Measurements from ENCODE around the gene KLF6. TPM values are rescaled to one million over a fixed set of nuclear protein-coding genes. Genes with fewer than 3 reads are reported as not detected.

Gene KLF6
- total RNA-seq, 3 donors from 2014 or later, result 270 to 371 (median 331) TPM

DNA sequence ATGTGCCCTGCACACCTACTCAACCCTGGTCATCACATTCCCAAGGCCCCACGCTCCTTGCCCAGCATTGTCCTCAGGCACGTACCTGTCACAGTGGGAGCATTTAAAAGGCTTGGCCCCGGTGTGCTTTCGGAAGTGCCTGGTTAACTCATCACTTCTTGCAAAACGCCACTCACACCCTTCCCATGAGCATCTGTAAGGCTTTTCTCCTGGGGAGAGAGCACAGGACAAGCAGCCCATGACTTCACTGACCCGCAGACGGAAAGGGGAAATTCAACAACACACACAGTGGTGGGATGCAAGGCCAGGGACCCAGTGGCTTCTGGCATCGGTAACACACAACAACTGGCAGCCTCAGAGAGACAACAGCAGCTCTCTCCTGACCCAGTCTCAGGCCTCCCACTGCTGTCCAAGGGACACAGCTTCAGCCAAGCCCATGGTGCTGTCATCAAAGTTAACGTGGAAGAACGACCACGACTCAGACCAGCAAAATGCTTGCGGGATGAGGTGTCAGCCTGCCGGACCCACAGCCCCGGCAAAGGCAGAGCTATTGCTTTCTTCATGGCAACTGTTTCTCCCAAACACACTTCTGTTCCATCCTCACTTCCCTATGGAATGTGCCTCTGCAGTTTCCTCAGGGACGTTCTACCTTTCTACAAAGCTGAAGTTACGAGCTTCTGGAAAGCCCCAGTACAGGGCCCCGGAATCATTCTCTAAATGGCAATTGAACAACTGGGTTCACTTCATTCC is 4.8 kb downstream of the KLF6 start:
- DNase-seq, result no peak
- no peaks in the 10 kb centered on the region for H3K9me3 ChIP-seq
- peaks cover 9% of the 10 kb centered on the region for H3K36me3 ChIP-seq (ENCODE audit: low read depth)
- ATAC-seq, result no peak
- H3K4me1 ChIP-seq (ENCODE audit: low read depth), result peaks cover 56% of the 10 kb centered on the region
- intact Hi-C loops (cut with DNase I, micrococcal nuclease), result loop anchor here (10.0 kb wide), 4 partner anchors 75 to 875 kb away; no protein-coding TSS in a partner anchor
- TF ChIP-seq, protein P1, sequence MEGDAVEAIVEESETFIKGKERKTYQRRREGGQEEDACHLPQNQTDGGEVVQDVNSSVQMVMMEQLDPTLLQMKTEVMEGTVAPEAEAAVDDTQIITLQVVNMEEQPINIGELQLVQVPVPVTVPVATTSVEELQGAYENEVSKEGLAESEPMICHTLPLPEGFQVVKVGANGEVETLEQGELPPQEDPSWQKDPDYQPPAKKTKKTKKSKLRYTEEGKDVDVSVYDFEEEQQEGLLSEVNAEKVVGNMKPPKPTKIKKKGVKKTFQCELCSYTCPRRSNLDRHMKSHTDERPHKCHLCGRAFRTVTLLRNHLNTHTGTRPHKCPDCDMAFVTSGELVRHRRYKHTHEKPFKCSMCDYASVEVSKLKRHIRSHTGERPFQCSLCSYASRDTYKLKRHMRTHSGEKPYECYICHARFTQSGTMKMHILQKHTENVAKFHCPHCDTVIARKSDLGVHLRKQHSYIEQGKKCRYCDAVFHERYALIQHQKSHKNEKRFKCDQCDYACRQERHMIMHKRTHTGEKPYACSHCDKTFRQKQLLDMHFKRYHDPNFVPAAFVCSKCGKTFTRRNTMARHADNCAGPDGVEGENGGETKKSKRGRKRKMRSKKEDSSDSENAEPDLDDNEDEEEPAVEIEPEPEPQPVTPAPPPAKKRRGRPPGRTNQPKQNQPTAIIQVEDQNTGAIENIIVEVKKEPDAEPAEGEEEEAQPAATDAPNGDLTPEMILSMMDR (IDR thresholded peaks at IDR 0.05), result no peak
- H3K4me3 ChIP-seq, result no peak overlapping the region

DNA sequence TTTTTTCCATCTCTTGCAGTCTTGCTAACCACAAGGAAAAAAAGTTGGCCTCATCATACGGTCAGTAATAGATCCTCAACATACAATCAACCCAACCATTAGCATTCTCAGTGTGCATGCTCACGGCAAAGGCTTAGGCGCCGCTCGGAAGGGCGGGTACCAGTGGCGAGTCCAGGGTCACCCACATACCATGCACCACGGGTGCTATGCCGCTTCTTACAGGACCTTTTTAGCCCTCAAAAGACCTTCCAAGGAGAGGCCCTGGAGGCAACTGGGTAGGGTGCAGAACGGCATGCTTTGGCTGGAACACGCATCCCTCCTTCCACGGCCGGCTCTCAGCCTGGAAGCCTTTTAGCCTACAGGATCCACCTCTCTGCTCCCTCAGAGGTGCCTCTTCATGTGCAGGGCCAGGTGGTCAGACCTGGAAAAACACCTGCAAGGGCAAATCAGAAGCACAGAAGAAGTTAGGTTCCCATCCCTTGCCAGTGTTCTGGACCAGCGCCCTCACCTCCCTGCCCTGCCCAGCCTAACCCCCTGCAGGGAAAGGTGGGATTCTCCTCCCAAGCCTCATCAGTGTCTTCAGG is 5.8 kb downstream of the KLF6 start:
- no peak for ATAC-seq
- Histone ChIP-seq H3K4me1 (ENCODE audit: low read depth) (peaks cover 56% of the 10 kb centered on the region), H3K36me3 (ENCODE audit: low read depth) (peaks cover 9% of the 10 kb centered on the region), H3K9me3 (no peaks in the 10 kb centered on the region), H3K4me3 (no peak overlapping the region)
- intact Hi-C loops (cut with DNase I, micrococcal nuclease), result loop anchor here in 1 of 2 donors (10.0 kb wide), 1 partner anchor 534 kb away; no protein-coding TSS in a partner anchor
- DNase-seq, result no peak
- TF ChIP-seq, protein P1 (IDR thresholded peaks at IDR 0.05), result no peak

DNA sequence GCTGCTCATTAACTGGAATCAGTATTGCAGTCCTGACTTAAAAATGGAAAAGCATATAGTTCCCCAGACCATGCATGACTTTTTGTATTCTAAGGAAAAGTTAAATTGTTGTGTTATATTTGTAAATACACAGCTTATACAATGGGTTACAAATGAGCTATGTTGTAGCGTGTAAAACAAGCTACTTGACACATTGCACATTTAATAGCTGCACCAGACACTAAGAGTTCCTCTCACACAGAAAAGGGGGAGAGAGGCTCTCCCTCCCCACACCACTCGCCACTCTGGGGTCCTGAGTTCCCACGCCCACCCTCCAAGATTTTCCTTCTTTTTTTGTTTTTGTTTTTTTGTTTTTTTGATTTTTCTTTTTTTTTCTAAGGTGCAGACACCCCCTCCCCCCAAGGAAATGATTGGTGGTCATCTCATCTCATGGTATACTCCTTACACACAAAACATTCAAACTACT is 6.3 kb downstream of the KLF6 start:
- DNase-seq (no peak), ATAC-seq (no peak)
- intact Hi-C loops (cut with DNase I, micrococcal nuclease), result loop anchor here in 1 of 2 donors (10.0 kb wide), 1 partner anchor 534 kb away; no protein-coding TSS in a partner anchor
- TF ChIP-seq, protein P1 (IDR thresholded peaks at IDR 0.05), result no peak
- Histone ChIP-seq H3K36me3 (ENCODE audit: low read depth) (peaks cover 9% of the 10 kb centered on the region), H3K4me1 (ENCODE audit: low read depth) (peaks cover 56% of the 10 kb centered on the region), H3K9me3 (no peaks in the 10 kb centered on the region), H3K4me3 (no peak overlapping the region)

DNA sequence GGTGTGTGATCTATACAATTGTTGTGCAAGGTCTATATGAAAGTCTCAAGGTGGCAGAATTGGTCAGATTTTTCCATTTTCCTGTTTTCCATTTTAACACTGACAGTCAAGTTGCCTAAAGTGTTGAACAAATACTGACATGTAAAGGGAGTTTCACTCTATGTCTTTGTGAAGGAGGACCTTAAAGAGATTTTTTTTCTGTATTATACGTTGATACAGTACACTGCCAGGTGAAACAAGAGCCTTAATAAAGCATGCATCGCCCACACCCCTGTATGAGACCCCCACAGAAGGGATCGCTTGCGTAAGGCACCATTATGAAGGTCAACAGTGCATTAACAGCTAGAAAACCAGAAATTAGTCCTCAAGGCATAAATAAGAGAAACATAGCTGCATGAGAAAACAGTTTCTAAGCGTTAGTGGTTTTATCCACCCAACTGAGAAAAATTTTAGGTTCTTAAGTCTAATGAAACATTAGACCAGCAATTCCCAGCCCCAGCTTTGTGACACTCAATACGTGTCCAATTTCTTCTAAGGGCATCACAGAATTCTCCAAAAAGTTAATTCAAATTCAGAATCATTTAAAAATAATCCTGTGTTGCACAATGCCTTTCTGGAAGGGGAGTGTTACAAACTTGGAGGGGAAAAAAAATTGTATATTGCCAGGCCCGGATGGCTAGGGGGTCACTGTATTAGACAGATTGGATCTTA is 6.9 kb downstream of the KLF6 start:
- no peak for ATAC-seq
- no peak overlapping the region for H3K4me3 ChIP-seq
- H3K36me3 ChIP-seq (ENCODE audit: low read depth), result peaks cover 9% of the 10 kb centered on the region
- TF ChIP-seq, protein P1 (IDR thresholded peaks at IDR 0.05), result no peak
- peaks cover 56% of the 10 kb centered on the region for H3K4me1 ChIP-seq (ENCODE audit: low read depth)
- no peaks in the 10 kb centered on the region for H3K9me3 ChIP-seq
- intact Hi-C loops (cut with DNase I, micrococcal nuclease), result loop anchor here in 1 of 2 donors (10.0 kb wide), 1 partner anchor 533 kb away; no protein-coding TSS in a partner anchor
- no peak for DNase-seq

DNA sequence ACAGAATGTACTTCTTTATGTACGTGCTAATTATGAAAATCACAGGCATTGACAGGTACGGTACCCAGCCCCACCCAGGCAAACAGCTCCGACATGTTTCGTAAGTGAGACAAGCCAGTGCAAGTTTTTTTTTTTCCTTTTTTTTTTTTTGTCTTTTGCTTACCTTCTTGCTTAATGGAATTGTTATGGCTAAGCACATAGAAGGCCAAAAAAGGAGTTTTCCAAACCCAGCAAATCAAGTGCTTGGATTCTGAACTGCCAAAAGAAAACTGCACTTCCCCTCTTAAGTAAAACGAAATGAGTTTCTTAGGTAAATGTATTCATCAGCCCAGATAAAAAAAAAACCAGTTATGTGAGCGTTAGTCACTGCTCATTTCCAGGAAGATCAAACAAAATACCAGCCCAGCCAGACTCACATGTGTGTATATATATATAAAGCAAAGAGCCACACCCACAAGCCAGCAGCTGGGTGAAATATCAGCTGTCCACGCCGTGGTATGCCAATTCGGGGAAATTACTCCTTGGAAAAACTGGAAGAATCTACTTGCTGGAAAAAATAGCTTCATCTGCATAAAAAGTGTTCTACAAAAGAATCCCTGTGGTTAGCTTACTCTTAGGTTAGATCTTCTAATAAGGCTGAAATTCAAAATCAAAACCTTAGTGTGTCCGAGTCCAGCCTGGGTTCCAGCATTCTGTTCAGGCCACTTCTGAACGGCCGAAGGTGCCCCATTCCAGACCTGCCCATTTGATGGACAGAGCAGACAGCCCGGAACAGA is 8.0 kb downstream of the KLF6 start:
- TF ChIP-seq, protein P1 (IDR thresholded peaks at IDR 0.05), result no peak
- Histone ChIP-seq H3K4me3 (no peak overlapping the region), H3K9me3 (no peaks in the 10 kb centered on the region), H3K4me1 (ENCODE audit: low read depth) (peaks cover 52% of the 10 kb centered on the region), H3K36me3 (ENCODE audit: low read depth) (peaks cover 9% of the 10 kb centered on the region)
- intact Hi-C loops (cut with DNase I, micrococcal nuclease), result loop anchor here in 1 of 2 donors (10.0 kb wide), 1 partner anchor 532 kb away; no protein-coding TSS in a partner anchor
- DNase-seq, result peak; percentile 60 to 87 (median 66)
- peak; percentile 51 for ATAC-seq

Measured in mucosa of descending colon (tissue), 3 donors.